Panc1 (cell line): ENCODE data around the gene UGT1A6. TPM values are rescaled to one million over a fixed set of nuclear protein-coding genes. Genes with fewer than 3 reads are reported as not detected.
"Not testable (repeated sequence)": the region's sequence is repeated elsewhere in the genome, so short reads cannot be mapped to it uniquely, and the experiment has no call there.

Experiments
- ATAC-seq: fragments of 200-7000 bp; cut with Tn5 transposase; 2 replicates; pipeline ENCODE4 v1.9.1; 2020; ENCODE audit warnings: mild to moderate bottlenecking, moderate library complexity
- BruUV-seq: library from RNA; stranded (reverse); fragments of 400-500 nt; replicated peaks from 2 replicates; lab custom pipeline; 2021; lab: Mats Ljungman, UMichigan
- CTCF ChIA-PET: fragments of 300-600 bp; sonication (Branson Sonifier 250); formaldehyde crosslinking; loops from one replicate; lab custom pipeline; 2022; ENCODE audit warnings: antibody characterized with exemption; lab: Charles Lee
- POLR2A ChIA-PET: fragments of 300-600 bp; sonication (Branson Sonifier 250); formaldehyde crosslinking; loops from one replicate; lab custom pipeline; 2022; ENCODE audit warnings: antibody characterized with exemption; lab: Charles Lee
- DNase-seq: peaks from one replicate; pipeline ENCODE4 v3.0.0-alpha.2; 2010; ENCODE audit warnings: low read depth, low spot score
- H3K27ac ChIP-seq: 2 replicates; pipeline ENCODE4 v1.5.1; 2011; ENCODE audit warnings: mild to moderate bottlenecking, low read length, inconsistent platforms
- H3K27me3 ChIP-seq: fragments of 200-500 bp; sonication (Bioruptor generic); 2 replicates; pipeline ENCODE4 v1.6.0; 2014; ENCODE audit warnings: low read length, inconsistent platforms; ENCODE audit not compliant: control insufficient read depth, insufficient read depth
- H3K36me3 ChIP-seq: fragments of 200-500 bp; sonication (Bioruptor generic); 2 replicates; pipeline ENCODE4 v1.5.1; 2014; ENCODE audit warnings: inconsistent platforms, mild to moderate bottlenecking, low read length, moderate library complexity; ENCODE audit not compliant: control insufficient read depth, insufficient read depth
- H3K4me1 ChIP-seq: 2 replicates; pipeline ENCODE4 v1.5.1; 2011; ENCODE audit warnings: inconsistent platforms, mild to moderate bottlenecking, low read length, moderate library complexity; ENCODE audit not compliant: control insufficient read depth, insufficient read depth
- H3K4me3 ChIP-seq, 2 experiments: 2 replicates each; pipeline ENCODE4 v1.5.1; 2011 to 2012; ENCODE audit warnings: low read depth in 2 of 2, low read length in 2 of 2, mild to moderate bottlenecking in 2 of 2, inconsistent platforms in 1 of 2, moderate library complexity in 1 of 2
- H3K9me3 ChIP-seq: fragments of 200-500 bp; sonication (Bioruptor generic); 2 replicates; pipeline ENCODE4 v1.5.1; 2014; ENCODE audit warnings: low read depth, mild to moderate bottlenecking, inconsistent platforms, low read length, moderate library complexity; ENCODE audit not compliant: control insufficient read depth, insufficient read depth
- CTCF ChIP-seq: fragments of 450-650 bp; IDR thresholded peaks from 2 replicates; pipeline ENCODE4 v1.5.1; 2017; ENCODE audit warnings: mild to moderate bottlenecking
- POLR2AphosphoS5 ChIP-seq: IDR thresholded peaks from 2 replicates; pipeline ENCODE4 v1.6.1; 2012; ENCODE audit warnings: mild to moderate bottlenecking, low read depth, low read length, moderate library complexity
- REST ChIP-seq, 2 experiments: IDR thresholded peaks; 2 replicates each; pipeline ENCODE4 v1.6.1; 2011 to 2012; ENCODE audit warnings: low read depth in 2 of 2, control low read depth in 1 of 2, low read length in 1 of 2, mild to moderate bottlenecking in 1 of 2, moderate library complexity in 1 of 2; ENCODE audit not compliant: insufficient read depth in 1 of 2
- SIN3A ChIP-seq: IDR thresholded peaks from 2 replicates; pipeline ENCODE4 v1.6.1; 2012; ENCODE audit warnings: low read depth, mild to moderate bottlenecking, low read length, moderate library complexity, borderline replicate concordance; ENCODE audit not compliant: insufficient read depth
- TCF7L2 ChIP-seq: IDR thresholded peaks from 2 replicates; pipeline ENCODE4 v1.6.1; 2011; ENCODE audit warnings: mild to moderate bottlenecking, low read depth, low read length, inconsistent platforms
- in situ Hi-C: cut with HindIII; loops from 2 replicates; pipeline ENCODE4 v1.10.0; 2016; ENCODE audit warnings: low sequenced_read_pairs, low pct_unique_long_range_greater_than_20kb
- intact Hi-C: fragments of 100-400 bp; cut with micrococcal nuclease; formaldehyde crosslinking; loops from one replicate; pipeline ENCODE4 v1.10.0; 2022; ENCODE audit not compliant: unreplicated experiment
- total RNA-seq: library from RNA; stranded (reverse); gene quantifications from one replicate; pipeline ENCODE4 v1.2.1, GENCODE V29; 2021; ENCODE audit not compliant: unreplicated experiment

UGT1A6 gene
- total RNA-seq, 1 experiment from 2014 or later = not detected

- Histone ChIP-seq H3K4me1 (no peaks in the 10 kb centered on the region), H3K27ac (no peak within 1 kb of the TSS), H3K36me3 (no peaks in the 10 kb centered on the region), H3K4me3 (no peak within 1 kb of the TSS), H3K9me3 (no peaks in the 10 kb centered on the region), H3K27me3 (no peaks in the 10 kb centered on the region)
- no TSS peak for BruUV-seq
- intact Hi-C loops (loop anchor here (10.0 kb wide), 1 partner anchor 114 kb away; the partner anchor contains the start of gene UGT1A8), in situ Hi-C loops (no loop called here)
- POLR2A ChIA-PET = no interaction called here
- CTCF ChIA-PET = no interaction called here
- DNase-seq = no peak
- TF ChIP-seq REST (IDR thresholded peaks at IDR 0.05; ENCODE audit: insufficient read depth in 1 of 2, low read depth in 2 of 2, low read length in 1 of 2) (no peak), TCF7L2 (no peak), POLR2AphosphoS5 (no peak), CTCF (no peak), SIN3A (no peak)
- no peak for ATAC-seq
These were observed 36.1 kb downstream of the UGT1A6 start, which contains the start of gene UGT1A3 for GRCh38 chr2:233728723-233729301. UGT1A3 (plus strand) TSS chr2:233729042; CDS start chr2:233729127, 85 bp downstream.

GRCh38 chr2:233736868-233737653 is 44.4 kb downstream of the UGT1A6 start:
- H3K27me3 ChIP-seq, POLR2A ChIA-PET, H3K36me3 ChIP-seq, H3K4me3 ChIP-seq, DNase-seq, CTCF ChIA-PET, H3K27ac ChIP-seq, in situ Hi-C loops, H3K4me1 ChIP-seq, BruUV-seq, intact Hi-C loops, ATAC-seq, H3K9me3 ChIP-seq: not testable (repeated sequence)

- BruUV-seq = no TSS peak
- Histone ChIP-seq H3K27ac (no peak overlapping the region), H3K27me3 (no peaks in the 10 kb centered on the region), H3K4me1 (no peaks in the 10 kb centered on the region), H3K4me3 (no peak overlapping the region), H3K36me3 (no peaks in the 10 kb centered on the region), H3K9me3 (no peaks in the 10 kb centered on the region)
- intact Hi-C loops (no loop called here), in situ Hi-C loops (no loop called here)
- no peak for DNase-seq
- POLR2A ChIA-PET = no interaction called here
- no peak for TF ChIP-seq REST (IDR thresholded peaks at IDR 0.05; ENCODE audit: insufficient read depth in 1 of 2, low read depth in 2 of 2, low read length in 1 of 2)
- no peak for TF ChIP-seq POLR2AphosphoS5
- TF ChIP-seq TCF7L2 = no peak
- no peak for TF ChIP-seq SIN3A
- TF ChIP-seq CTCF = no peak
- CTCF ChIA-PET = no interaction called here
- no peak for ATAC-seq
These were observed 48.2 kb downstream of the UGT1A6 start for GRCh38 chr2:233740870-233741269.
